ENCODE results near the gene CDH2. TPM values are rescaled to one million over a fixed set of nuclear protein-coding genes. Genes with fewer than 3 reads are reported as not detected.
"Not testable (repeated sequence)": the region's sequence is repeated elsewhere in the genome, so short reads cannot be mapped to it uniquely, and the experiment has no call there.

The CDH2 gene
- total RNA-seq, 1 donor from 2014 or later = 1.8 TPM

DNA sequence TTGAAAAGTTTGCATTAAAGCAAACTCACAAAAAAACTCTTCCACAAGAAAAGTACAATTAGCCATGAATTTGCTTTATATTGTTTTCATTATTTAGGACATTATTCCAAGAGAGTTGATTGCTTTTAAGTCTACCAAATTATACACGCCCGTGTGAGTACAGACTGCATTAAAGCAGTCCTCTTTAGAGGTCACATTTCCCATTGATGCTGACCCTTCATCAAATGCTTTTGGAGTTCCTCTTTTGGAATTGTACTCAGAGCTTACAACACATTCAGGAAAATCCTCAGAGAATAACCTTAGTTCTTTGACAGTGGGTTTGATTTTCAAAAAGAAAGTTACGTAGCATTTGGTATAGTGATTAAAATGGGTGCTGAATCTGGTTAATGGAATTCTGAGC, 256.1 kb downstream of the CDH2 start:
- Histone ChIP-seq H3K27me3 (no peaks in the 10 kb centered on the region), H3K4me3 (no peak overlapping the region), H3K36me3 (no peaks in the 10 kb centered on the region), H3K9me3 (no peaks in the 10 kb centered on the region), H3K27ac (no peak overlapping the region), H3K4me1 (no peaks in the 10 kb centered on the region)
- TF ChIP-seq, protein P1, sequence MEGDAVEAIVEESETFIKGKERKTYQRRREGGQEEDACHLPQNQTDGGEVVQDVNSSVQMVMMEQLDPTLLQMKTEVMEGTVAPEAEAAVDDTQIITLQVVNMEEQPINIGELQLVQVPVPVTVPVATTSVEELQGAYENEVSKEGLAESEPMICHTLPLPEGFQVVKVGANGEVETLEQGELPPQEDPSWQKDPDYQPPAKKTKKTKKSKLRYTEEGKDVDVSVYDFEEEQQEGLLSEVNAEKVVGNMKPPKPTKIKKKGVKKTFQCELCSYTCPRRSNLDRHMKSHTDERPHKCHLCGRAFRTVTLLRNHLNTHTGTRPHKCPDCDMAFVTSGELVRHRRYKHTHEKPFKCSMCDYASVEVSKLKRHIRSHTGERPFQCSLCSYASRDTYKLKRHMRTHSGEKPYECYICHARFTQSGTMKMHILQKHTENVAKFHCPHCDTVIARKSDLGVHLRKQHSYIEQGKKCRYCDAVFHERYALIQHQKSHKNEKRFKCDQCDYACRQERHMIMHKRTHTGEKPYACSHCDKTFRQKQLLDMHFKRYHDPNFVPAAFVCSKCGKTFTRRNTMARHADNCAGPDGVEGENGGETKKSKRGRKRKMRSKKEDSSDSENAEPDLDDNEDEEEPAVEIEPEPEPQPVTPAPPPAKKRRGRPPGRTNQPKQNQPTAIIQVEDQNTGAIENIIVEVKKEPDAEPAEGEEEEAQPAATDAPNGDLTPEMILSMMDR (IDR thresholded peaks at IDR 0.05) = no peak
- intact Hi-C loops (cut with DNase I) = no loop called here
- ATAC-seq (no peak), DNase-seq (no peak)

DNA sequence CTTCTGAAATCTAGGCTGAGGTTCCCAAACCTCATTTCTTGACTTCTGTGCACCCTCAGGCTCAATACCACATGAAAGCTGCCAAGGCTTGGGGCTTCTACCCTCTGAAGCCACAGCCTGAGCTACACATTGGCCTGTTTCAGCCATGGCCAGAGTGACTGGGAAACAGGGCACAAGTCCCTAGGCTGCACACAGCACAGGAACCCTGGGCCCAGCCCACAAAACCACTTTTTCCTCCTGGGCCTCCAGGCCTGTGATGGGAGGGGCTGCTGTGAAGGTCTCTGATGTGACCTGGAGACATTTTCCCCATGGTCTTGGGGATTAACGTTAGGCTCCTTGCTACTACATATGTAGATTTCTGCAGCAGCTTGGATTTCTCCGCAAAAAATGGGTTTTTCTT, 270.7 kb downstream of the CDH2 start:
- H3K4me3 ChIP-seq; H3K36me3 ChIP-seq; intact Hi-C loops (cut with DNase I); H3K4me1 ChIP-seq; H3K27me3 ChIP-seq; DNase-seq; H3K27ac ChIP-seq; ATAC-seq; H3K9me3 ChIP-seq: not testable (repeated sequence)

DNA sequence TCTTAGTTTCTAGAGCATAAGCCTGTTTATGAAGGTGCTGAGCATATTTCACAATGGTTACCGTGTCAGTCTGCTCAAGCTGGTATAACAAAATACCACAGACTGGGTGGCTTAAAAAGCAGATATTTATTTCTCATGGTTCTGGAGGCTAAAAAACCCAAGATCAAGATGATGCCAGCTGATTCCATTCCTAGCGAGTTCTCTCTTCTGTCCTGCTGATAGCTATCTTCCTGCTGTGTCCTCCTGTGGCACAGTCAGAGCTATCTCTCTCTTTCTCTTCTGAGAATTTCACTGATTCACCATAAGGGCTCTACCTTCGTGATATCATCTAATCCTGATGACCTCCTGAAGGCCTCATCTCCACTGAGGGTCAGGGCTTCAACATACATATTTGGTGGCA, 273.0 kb downstream of the CDH2 start:
- no peaks in the 10 kb centered on the region for H3K9me3 ChIP-seq
- H3K4me1 ChIP-seq = no peaks in the 10 kb centered on the region
- DNase-seq (no peak), ATAC-seq (no peak)
- TF ChIP-seq, protein P1 (IDR thresholded peaks at IDR 0.05) = no peak
- H3K27me3 ChIP-seq = no peaks in the 10 kb centered on the region
- H3K27ac ChIP-seq = no peak overlapping the region
- intact Hi-C loops (cut with DNase I) = no loop called here
- H3K36me3 ChIP-seq = no peaks in the 10 kb centered on the region
- no peak overlapping the region for H3K4me3 ChIP-seq

DNA sequence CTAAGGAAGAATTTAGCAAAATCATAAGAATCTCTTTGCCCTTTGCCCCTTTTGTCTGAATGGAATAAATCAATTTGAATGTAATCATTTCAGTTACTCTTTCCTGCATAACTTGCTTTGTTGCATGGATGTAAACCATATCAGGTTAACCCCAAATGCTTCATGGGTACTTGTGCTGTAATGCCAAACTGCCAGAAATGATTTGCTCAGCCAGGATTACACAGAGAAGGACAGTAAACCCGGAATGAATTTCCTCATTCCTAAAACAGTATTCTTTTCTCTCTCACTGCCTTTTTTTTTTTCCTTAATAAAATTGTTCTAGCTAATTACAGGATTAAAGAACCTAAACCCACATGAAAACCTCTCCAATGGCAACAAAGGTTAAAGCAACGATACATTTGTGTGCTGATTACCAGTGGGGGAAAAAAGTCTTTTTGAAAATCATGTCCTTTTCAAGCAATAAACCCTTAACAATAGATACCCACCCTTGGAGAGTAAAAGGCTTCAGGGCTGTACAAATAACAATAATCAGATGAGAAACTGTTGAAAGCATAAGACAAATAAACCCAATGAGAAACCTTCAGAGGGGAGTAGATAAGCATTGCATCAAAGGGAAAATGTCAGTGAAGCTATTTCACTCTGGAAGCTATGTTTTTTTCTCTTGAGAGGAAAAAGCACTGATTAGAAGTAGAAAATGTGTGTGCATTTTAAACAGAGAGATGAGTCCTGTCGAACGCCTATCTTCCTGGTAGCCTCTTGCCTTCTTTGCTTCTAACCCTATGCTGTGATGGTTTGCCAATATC, 275.3 kb downstream of the CDH2 start:
- Histone ChIP-seq H3K4me1 (no peaks in the 10 kb centered on the region), H3K27ac (no peak overlapping the region), H3K9me3 (no peaks in the 10 kb centered on the region), H3K27me3 (no peaks in the 10 kb centered on the region), H3K36me3 (no peaks in the 10 kb centered on the region), H3K4me3 (no peak overlapping the region)
- ATAC-seq (no peak), DNase-seq (no peak)
- TF ChIP-seq, protein P1 (IDR thresholded peaks at IDR 0.05) = no peak
- intact Hi-C loops (cut with DNase I) = no loop called here

Measured in upper lobe of right lung (tissue), 1 donor.